GM18498 (cell line): ENCODE data around the gene EPN2.

ENCODE experiments used
- ATAC-seq: cut with Tn5 transposase; IDR thresholded peaks from one replicate; pipeline ENCODE4 v1.9.1; 2021; ENCODE audit warnings: mild to moderate bottlenecking, moderate library complexity; ENCODE audit not compliant: unreplicated experiment

EPN2 gene

DNA sequence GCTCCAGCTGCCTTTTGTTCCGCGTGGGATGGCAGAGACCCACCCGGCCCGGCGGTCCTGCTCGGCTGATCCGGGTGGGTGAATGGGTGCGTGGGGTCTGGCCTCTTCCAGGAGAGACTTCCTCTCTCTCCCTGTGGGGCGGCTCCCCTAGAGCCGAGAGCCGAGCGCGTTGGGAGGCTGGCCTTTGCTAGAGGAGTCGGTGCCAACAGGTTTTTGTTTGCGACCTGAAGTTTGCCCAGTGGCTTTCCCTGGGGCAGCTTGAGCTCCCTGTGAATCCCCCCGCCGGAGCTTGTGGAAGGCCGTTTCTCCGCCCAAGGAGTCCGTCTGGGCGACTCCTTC is 970 bp downstream of the EPN2 start:
- no peak for ATAC-seq

DNA sequence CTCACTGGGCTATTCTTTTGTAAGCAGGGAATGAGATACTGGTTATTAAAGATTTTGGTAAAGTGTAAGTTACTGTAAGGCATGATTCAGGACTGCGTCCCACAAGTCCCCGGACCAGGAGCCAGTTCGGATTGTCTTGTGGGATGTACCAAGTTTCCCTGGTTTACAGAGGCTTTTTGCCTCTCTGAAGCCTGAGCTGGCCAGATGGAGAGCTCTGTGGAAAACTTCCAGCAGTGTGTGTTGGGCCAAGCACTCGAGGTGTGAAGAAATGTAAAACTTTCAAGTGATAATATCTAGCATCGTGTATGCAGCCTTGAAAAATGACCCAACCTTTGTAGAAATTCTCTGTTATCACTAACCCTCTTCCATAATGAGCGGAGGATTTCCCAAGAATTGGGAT is 2.4 kb downstream of the EPN2 start:
- ATAC-seq: no peak

DNA sequence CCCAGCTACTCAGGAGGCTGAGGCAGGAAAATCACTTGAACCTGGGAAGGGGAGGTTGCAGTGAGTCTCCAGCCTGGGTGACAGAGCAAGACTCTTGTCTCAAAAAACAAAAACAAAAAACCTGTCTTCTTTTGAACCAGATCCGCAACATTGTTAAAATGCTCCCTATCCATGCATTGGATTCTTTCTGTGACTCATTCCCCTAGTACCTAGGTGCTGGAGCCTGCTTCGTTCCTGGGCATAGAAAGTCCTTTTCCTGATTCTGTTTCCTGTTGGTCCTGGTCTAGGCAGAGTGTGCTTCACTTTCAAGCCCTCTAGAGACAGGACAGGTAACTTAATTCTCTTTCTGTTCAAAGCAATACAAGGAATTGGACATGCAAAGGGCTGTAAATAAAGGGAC is 5.2 kb downstream of the EPN2 start:
- no peak for ATAC-seq

DNA sequence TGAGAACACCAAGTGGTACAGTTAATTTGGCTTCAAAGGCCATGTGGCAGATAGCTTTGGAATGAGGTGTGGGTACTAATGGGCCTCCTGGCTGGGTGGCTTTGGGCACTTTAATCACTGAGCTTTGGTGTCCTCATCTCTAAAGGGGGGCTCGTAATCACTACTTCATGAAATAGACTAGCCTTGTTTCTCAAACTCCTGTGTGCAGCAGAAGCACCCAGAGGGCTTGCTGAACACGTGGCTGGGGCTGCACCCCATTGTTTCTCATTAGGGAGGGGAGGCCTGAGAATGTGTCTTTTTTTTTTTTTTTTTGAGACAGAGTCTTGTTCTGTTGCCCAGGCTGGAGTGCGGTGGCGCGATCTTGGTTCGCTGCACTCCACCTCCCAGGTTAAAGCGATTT is 5.8 kb downstream of the EPN2 start:
- no peak for ATAC-seq

DNA sequence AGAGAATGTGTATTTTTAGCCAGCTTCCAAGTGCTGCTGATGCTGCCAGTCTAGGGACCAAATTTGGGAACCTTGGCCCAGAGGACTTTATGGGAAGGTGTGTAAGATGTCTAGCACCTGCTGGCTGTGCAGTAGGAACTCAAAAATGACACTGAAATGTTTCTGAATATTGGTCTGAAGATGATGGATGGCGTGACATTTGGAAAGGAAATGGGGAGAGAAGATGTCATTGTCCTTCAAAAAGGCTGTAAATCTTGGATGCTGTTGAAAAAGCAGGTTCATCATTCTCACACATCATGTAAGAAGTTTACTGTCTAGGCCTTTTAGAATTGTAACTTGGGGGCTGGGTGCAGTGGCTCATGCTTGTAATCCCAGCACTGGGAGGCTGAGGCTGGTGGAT is 6.7 kb downstream of the EPN2 start:
- ATAC-seq: no peak

DNA sequence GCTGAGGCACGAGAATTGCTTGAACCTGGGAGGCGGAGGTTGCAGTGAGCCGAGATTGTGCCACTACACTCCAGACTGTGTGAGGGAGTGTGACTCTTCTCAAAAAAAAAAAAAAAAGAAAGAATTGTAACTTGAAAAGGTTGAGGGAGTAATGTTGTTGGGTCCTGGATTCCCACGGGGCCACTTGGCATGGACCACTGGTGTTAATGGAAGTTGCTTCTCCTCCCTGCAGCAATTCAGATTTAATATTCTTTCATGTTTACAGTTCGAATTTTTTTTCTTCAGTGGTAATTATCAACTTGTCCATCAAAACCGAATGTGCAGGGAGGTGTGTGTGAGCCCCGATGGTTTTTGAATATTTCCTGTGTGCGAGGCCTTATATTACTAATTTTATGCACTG is 7.2 kb downstream of the EPN2 start:
- ATAC-seq: no peak

DNA sequence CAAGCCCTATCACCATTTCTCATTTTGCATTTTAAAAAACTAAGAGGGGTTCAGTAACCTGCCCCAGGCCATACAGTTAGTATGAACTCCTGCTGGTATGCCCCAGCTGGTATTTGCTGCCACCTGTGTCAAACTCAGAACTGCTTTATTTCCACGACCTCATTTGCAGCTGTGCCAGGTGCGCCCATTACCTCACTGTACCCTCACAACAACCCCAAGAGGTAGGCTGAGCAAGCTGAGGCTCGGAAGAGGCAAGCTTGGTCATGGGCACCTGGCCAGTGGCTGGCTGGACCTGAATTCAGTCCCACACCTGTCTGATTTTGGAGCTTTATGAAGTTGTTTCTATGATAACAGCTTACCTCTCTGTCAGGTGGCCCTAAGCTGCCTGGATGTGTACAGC is 7.6 kb downstream of the EPN2 start:
- ATAC-seq: no peak

DNA sequence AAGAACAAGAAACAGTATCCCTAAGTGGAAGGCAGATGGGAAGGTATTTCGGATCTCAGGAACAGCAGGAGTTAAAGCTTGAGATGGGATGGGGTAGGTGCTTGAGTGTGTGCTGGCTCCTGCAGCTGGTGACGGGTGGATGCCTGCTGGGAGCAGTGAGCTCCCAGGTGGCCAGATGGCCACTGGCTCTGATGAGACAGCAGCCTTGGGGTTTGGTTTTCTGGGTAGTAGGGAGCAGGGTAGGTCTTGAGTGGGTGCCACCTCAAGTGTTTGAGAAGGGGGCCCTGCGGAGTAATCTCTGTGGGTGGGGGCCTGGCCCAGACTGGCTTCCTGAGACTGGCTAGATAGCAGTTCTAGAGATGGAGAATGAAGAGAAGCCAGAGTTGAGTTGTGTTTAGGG is 10.3 kb downstream of the EPN2 start:
- no peak for ATAC-seq

DNA sequence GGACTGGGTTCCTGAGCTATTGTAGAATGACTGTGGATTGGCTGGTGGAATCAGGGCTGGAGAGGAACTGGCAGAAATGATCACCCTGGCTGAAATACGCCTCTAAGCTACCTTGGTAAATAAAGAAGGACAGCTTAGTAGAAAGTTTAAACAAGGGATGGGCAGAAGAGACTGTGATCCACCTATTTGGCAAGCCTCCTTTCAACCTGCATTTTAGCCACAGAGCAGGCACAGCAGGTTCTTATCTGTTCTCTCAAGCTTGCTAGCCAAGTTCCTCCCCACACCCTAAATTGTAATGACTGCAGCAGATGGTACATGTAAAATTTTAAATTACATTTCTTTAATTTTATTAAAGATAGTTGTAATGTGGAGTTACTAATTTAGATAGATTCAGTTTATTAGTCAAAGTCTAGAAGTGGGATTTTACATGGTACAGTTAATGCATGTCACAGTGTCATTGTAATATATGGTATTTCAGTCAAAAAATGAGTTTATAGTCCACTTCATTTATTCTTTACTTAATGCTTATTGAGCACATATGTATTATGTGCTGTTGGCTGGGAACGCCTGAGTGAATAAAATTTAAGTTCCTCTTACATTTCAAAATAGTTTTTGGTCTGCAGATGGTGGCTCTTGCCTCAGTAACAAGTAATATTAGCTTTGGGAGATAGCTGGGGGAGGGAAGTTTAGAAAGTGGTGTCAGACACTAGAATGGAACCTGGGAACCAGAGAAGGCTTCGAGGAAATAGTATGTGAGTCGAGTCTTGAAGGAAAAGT is 11.2 kb downstream of the EPN2 start:
- ATAC-seq: no peak

DNA sequence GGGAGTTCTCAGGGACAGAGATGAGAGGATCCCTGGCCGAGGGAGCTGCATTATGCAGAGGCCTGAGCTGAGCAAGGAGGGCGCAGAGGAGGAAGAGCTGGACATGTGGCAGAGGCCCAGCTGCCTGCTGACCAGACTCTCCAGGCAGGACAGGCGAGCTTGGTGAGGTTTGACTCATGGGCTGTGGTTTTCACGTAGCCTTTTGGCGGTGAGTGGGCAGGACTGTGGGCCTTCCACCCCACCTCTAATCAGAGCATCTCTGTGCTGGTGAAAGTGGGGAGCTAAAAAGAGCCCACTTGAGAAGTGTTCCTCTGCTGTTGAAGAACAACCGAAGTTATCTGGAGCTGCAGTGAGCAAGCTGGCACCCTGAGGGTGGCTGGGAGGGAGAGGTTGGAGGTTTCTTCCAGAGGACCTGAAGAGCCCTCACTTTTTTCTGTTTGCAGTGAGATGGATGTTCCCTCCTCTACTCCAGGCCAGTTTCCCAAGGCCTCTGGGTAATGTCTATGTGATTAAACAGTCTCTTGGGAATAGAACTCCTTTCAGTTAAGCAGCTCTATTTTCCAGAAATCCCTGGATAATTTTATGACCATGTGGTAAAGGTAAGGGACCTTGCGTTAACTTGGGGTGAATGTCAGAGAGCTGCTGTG is 11.9 kb downstream of the EPN2 start:
- ATAC-seq: no peak

DNA sequence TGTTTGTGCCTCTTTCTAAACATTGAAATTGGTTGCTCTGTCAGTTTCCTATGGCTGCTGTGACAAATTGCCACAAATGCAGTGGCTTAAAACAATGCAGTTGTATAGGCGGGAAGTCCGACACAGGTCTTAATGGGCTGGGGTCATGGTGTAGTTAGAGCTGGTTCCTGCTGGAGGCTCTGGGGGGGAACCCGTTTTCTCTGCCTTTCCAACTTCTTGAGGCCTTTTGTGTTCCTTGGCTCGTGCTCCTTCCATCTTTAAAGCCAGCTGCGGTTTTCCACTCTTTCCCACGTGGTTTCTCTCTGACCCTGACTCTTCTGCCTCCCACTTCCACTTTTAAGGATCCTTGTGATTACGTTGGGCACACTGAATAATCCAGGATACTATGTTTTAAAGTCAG is 12.5 kb downstream of the EPN2 start:
- ATAC-seq: no peak

DNA sequence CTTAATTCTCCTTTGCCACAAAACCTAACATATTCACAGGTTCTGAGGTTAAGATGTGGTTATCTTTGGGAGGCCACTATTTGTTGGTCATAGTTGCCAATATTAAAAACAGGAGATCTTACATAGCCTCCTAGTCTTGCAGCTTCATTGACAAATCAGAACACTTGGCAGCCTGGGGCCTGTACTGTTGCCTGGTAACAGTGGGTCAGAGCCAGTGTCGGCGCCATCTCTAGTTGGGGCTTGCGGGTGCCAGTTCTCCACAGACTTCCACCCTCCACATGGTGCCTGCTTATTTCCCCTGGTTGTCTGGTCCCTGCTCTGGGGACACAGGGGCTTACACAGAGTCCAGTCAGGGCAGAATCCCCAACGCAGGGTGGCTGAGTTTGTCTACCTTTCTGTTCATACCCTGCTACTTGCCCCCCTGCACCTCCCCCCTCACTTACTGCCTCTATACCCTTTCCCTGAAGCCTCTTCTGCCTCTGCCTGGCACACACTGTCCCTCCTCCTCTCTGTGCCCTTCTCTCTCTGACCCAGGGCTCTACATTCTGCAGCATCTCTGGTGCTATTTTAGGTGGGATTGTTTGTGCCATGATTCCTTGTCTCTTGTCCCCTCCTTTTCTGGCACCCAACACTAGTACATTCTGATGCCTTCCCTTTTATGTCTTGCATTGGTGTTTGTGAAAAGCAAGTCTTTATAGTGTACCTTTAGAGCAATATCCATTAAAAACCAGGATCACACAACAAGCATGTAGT is 13.4 kb downstream of the EPN2 start:
- ATAC-seq: no peak

DNA sequence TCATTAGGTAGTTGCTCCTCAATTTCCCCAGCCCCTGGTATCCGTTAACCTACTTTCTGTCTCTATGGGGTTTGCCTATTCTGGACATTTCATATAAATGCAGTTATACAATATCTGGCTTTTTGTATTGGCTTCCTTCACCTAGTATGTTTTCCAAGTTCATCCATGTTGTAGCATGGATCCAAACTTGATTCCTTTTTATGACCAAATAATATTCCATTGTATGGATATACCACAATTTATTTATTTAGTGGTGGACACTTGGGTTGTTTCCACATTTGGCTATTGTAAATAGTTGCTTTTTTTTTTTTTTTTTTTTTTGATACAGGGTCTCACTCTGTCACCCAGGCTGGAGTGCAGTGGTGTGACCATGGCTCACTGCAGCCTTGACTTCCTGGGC is 15.9 kb downstream of the EPN2 start:
- ATAC-seq: no peak

DNA sequence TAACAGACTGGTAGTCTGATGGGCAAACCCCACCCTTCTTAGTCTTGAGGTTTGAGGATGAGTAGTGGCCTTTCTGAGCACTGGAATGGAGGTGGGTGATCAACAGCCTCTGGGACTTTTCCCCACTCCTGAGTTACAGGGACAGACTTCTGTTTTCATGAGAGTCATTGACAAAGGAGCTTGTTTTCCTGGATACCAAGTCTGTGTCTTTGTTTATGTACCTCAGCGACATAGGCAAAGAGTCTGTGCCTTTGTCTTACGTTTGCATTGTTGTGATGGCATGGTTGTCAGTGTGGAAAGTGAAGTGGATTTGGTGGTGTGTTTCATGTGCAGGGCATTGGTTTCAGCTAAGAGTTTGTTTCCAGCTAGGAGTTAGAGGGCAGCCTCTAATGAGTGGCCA is 17.5 kb downstream of the EPN2 start:
- ATAC-seq: no peak

DNA sequence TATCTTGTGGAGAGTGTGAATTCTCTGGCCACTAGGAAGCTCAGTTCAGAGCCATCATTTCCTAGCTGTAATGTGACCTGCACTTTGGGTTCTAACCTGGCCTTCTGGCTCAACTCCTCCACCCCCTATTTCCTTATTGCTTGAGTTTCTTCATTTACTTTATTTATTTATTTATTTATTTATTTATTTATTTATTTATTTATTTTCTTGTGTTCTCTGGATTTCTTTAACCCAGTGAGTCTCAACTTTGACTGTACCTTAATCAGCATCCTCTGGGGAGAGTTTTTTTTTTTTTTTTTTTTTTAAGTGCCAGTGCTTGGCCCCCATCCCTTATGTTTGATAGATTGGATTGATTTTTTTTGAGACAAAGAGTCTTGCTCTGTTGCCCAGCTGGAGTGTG is 18.1 kb downstream of the EPN2 start:
- no peak for ATAC-seq

DNA sequence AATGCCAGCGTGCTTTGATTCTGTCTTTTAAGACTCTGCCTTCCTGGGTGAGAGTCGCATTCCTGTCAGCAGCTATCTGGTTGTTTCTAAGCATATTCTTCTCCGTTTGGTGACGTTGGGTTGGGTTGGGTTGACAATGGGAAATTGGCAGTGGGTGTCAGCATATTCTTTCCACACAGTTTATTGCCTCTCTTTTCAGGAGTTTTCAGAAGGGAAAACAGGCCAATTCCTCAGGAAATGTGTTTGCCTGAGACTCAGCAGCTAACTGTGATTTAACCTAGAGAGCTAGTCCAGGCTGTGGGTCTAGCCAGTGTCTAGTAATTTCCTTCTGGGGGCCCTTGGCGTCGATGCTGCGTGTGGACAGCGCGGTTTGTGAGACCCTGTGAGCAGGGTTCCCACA is 21.2 kb downstream of the EPN2 start:
- no peak for ATAC-seq

DNA sequence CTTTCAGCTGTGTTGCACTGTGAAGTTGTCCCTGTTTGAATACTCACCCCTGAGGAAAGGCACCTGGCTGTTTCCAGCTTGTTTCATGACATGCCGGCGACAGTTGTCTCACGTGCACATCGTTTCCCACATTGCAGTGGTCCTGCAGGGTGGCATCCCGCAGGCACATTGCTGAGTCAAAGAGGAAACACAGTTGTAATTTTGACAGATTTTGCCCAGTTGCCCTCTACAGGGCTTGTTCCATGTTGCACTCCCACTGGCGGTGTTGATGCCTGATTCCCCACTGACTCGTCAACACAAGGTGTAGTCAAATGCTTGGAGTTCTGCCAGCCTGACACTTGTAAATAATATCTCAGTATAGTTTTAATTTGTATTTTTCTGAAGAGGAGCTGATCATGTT is 23.8 kb downstream of the EPN2 start:
- ATAC-seq: no peak

DNA sequence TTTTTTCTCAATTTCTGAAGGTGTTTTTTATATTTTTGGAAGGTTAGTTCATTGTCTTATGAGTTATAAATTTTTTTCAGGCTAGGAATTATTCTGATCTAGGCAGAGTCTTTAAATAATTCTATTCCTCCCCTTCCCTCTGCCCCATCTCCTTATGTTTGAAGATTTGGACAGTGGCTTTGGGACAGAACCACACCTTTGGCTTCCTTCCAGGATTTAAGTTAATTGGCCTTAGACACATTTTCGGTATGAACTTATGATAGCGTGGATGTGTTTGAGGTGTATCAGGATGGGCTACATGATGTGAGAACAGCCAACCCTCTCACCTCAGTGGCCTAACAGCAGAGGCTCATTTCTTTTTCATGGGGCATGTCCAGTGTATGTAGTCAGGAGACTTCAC is 24.3 kb downstream of the EPN2 start:
- ATAC-seq: no peak

DNA sequence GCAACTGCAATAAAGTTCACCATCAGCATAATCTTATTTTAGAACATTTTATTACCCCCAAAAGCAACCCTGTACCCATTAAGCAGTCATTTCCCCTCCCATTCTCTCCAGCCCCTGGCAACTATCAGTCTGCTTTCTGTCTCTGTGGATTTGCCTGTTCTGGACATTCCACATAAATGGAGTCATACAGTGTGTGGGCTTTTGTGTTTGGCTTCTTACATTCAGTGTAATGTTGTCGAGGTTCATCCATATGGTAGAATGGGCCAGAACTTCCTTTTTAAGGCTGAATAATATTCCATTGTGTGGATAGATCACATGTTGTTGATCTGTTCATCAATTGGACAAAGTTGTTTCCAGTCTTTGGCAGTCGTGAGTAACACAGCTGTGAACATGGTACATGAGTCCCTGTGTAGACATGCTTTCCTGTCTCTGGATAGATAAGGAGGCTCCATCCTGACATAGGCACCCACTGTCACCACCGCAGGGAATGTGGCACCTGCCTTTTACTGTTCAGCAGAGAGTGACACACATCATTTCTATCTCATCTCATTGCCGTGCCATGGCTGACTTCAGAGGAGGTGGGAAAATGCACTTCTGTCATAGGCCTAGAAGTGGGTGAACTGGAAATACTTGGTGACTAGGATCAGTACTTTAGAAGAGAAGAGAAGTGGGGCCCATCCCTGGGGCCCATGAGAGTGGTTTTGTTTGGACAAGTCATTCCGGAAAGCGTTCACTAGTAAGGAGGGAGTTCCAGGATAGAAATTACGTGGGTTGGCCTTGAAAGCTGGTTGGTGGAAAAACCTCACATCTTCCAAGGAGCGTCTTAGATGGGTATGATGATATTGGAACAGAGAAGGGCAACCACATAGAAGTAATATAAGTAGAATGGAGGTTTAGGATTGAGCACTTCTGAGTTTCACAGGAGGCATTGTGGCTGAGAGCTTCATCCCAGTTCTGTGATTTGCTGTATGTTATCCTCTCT is 25.8 kb downstream of the EPN2 start:
- ATAC-seq: no peak

DNA sequence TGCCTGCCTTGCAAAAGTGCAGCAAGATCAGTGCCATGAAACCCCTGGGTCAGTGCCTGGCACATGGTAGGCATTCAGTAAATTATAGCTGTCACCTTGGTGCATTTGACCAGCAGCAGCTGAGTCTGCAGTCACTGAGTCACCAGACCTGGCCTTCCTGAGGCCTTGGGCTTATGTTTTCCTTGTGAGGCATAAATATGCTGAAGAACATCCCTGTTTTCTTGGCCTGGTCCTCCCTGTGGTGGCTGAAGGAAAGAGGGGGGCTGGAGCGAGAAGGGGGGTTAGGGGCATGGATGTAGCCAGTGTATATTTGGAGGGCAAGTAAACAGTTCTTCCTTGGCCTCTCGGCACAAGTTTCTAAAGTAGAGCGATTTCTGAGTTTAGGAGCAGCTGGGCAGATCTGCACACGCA is 26.5 kb downstream of the EPN2 start:
- ATAC-seq: no peak

DNA sequence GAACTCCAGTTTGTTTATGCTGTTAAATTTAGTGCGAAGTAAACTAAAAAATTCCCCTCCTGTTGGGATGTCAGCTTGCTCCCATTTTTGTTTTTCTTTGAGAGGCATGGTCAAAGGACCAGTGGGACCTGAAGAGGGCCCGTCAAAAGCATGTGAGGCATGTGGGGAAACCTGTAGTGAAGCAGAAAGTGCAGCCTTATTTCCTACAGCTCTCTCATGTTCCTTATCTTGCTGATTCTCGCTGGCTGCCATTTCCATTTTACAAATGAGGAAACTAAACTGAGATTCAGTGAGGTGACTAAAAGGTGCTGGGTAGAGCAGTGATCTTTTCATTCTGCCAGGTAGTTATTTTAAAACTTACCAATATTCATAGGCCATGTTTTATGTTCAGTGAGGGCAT is 27.1 kb downstream of the EPN2 start:
- no peak for ATAC-seq
